Muscle of leg (tissue), 11 donors: Measurements from ENCODE around the gene SLC30A9. TPM values are rescaled to one million over a fixed set of nuclear protein-coding genes. Genes with fewer than 3 reads are reported as not detected.

Experiments
- DNase-seq: peaks from one replicate; pipeline ENCODE4 v3.0.0; 2013
- H3K27ac ChIP-seq: one replicate; pipeline ENCODE4 v1.5.1; 2013; ENCODE audit warnings: mild to moderate bottlenecking, low read length, control low read depth
- H3K27me3 ChIP-seq: one replicate; pipeline ENCODE4 v1.6.1; 2013; ENCODE audit warnings: low read length; ENCODE audit not compliant: control insufficient read depth, insufficient read depth
- H3K36me3 ChIP-seq: one replicate; pipeline ENCODE4 v1.6.1; 2013; ENCODE audit warnings: low read length; ENCODE audit not compliant: control insufficient read depth, insufficient read depth
- H3K4me1 ChIP-seq: one replicate; pipeline ENCODE4 v1.6.1; 2013; ENCODE audit warnings: low read length; ENCODE audit not compliant: control insufficient read depth, insufficient read depth
- H3K4me3 ChIP-seq: one replicate; pipeline ENCODE4 v1.5.1; 2013; ENCODE audit warnings: low read length, control low read depth
- H3K9me3 ChIP-seq: replicated peaks from 2 replicates; pipeline ENCODE4 v1.6.1; 2013; ENCODE audit warnings: low read depth, low read length; ENCODE audit not compliant: control insufficient read depth
- WGBS: methylation state at CpG from one replicate; pipeline ENCODE4 v1.1.5; 2013; ENCODE audit warnings: missing lambda C conversion rate; ENCODE audit not compliant: insufficient coverage; 5-methylcytosine and 5-hydroxymethylcytosine counted together
- polyA plus RNA-seq, 8 donors: library from polyadenylated mRNA; unstranded; fragments of 120-200 nt; gene quantifications; one replicate each; pipeline versions ENCODE4 v1.2.1 to v1.2.3, GENCODE V29; 2013; ENCODE audit warnings: inconsistent platforms in 1 of 8, low replicate concordance in 1 of 8; ENCODE audit not compliant: insufficient read length in 8 of 8, insufficient read depth in 1 of 8
- total RNA-seq: library from RNA; stranded (reverse); fragments of 120-200 nt; gene quantifications from one replicate; pipeline ENCODE4 v1.2.4, GENCODE V29; 2013

The SLC30A9 gene
- total and polyA plus RNA-seq, 9 donors, result 41.8 to 62.0 (median 52.2) TPM

GRCh38 chr4:42067264-42067663, 76.9 kb downstream of the SLC30A9 start:
- H3K4me1 ChIP-seq, result no peaks in the 10 kb centered on the region
- whole genome bisulfite sequencing, result no CpG with 5 or more reads among the region's 2 CpGs
- no peak overlapping the region for H3K4me3 ChIP-seq
- H3K36me3 ChIP-seq, result peaks cover 16% of the 10 kb centered on the region
- no peaks in the 10 kb centered on the region for H3K27me3 ChIP-seq
- DNase-seq, result no peak
- H3K27ac ChIP-seq, result no peak overlapping the region
- H3K9me3 ChIP-seq, result no peaks in the 10 kb centered on the region

GRCh38 chr4:42070463-42070862, 80.1 kb downstream of the SLC30A9 start:
- H3K4me1 ChIP-seq, result no peaks in the 10 kb centered on the region
- WGBS, result no CpG with 5 or more reads among the region's 4 CpGs

GRCh38 chr4:42074294-42074693, 84.0 kb downstream of the SLC30A9 start:
- 100% methylated on average over 1 of the region's 1 CpG for WGBS

More at GRCh38 chr4:42070463-42070862, 80.1 kb downstream of the SLC30A9 start:
- Histone ChIP-seq H3K27me3 (no peaks in the 10 kb centered on the region), H3K4me3 (no peak overlapping the region), H3K9me3 (no peaks in the 10 kb centered on the region), H3K27ac (no peak overlapping the region), H3K36me3 (peaks cover 14% of the 10 kb centered on the region)
- no peak for DNase-seq

GRCh38 chr4:42078184-42078801, 88.0 kb downstream of the SLC30A9 start:
- Histone ChIP-seq H3K36me3 (peaks cover 12% of the 10 kb centered on the region), H3K27me3 (no peaks in the 10 kb centered on the region)

More at GRCh38 chr4:42074294-42074693, 84.0 kb downstream of the SLC30A9 start:
- no peaks in the 10 kb centered on the region for H3K27me3 ChIP-seq
- H3K4me3 ChIP-seq, result no peak overlapping the region
- peaks cover 12% of the 10 kb centered on the region for H3K36me3 ChIP-seq
- no peaks in the 10 kb centered on the region for H3K9me3 ChIP-seq
- H3K4me1 ChIP-seq, result no peaks in the 10 kb centered on the region
- H3K27ac ChIP-seq, result no peak overlapping the region
- DNase-seq, result no peak

GRCh38 chr4:42080306-42080705, 90.0 kb downstream of the SLC30A9 start:
- H3K9me3 ChIP-seq, result no peaks in the 10 kb centered on the region
- H3K27ac ChIP-seq, result no peak overlapping the region
- H3K36me3 ChIP-seq, result peaks cover 9% of the 10 kb centered on the region
- H3K4me1 ChIP-seq, result no peaks in the 10 kb centered on the region
- WGBS, result no CpG with 5 or more reads among the region's 3 CpGs
- DNase-seq, result no peak
- no peaks in the 10 kb centered on the region for H3K27me3 ChIP-seq
- H3K4me3 ChIP-seq, result no peak overlapping the region

More at GRCh38 chr4:42078184-42078801, 88.0 kb downstream of the SLC30A9 start:
- Histone ChIP-seq H3K27ac (no peak overlapping the region), H3K4me3 (no peak overlapping the region), H3K9me3 (no peaks in the 10 kb centered on the region), H3K4me1 (no peaks in the 10 kb centered on the region)
- DNase-seq, result no peak

GRCh38 chr4:42083816-42084215, 93.5 kb downstream of the SLC30A9 start:
- no CpG with 5 or more reads among the region's 1 CpG for WGBS
- H3K36me3 ChIP-seq, result peaks cover 13% of the 10 kb centered on the region
- no peaks in the 10 kb centered on the region for H3K4me1 ChIP-seq
- no peak overlapping the region for H3K27ac ChIP-seq
- H3K27me3 ChIP-seq, result no peaks in the 10 kb centered on the region
- no peak for DNase-seq
- no peaks in the 10 kb centered on the region for H3K9me3 ChIP-seq
- H3K4me3 ChIP-seq, result no peak overlapping the region

GRCh38 chr4:42088386-42088785, 98.1 kb downstream of the SLC30A9 start:
- Histone ChIP-seq H3K4me3 (no peak overlapping the region), H3K27me3 (no peaks in the 10 kb centered on the region), H3K36me3 (peaks cover 5% of the 10 kb centered on the region), H3K27ac (no peak overlapping the region), H3K9me3 (no peaks in the 10 kb centered on the region), H3K4me1 (no peaks in the 10 kb centered on the region)
- peak; percentile 2 for DNase-seq
- WGBS, result 92% methylated on average over 2 of the region's 6 CpGs

GRCh38 chr4:42101446-42101975, 111.2 kb downstream of the SLC30A9 start:
- H3K36me3 ChIP-seq, result no peaks in the 10 kb centered on the region
- H3K27me3 ChIP-seq, result no peaks in the 10 kb centered on the region
- WGBS, result 86% methylated on average over 4 of the region's 8 CpGs
- no peak overlapping the region for H3K27ac ChIP-seq
- H3K4me1 ChIP-seq, result no peaks in the 10 kb centered on the region
- H3K4me3 ChIP-seq, result no peak overlapping the region
- H3K9me3 ChIP-seq, result no peaks in the 10 kb centered on the region
- DNase-seq, result no peak

GRCh38 chr4:42104521-42104920, 114.2 kb downstream of the SLC30A9 start:
- no peak for DNase-seq
- Histone ChIP-seq H3K27ac (no peak overlapping the region), H3K36me3 (no peaks in the 10 kb centered on the region), H3K9me3 (no peaks in the 10 kb centered on the region), H3K27me3 (no peaks in the 10 kb centered on the region), H3K4me1 (no peaks in the 10 kb centered on the region), H3K4me3 (no peak overlapping the region)
- WGBS, result no CpG with 5 or more reads among the region's 2 CpGs

GRCh38 chr4:42112846-42113245, 122.5 kb downstream of the SLC30A9 start:
- Histone ChIP-seq H3K4me1 (no peaks in the 10 kb centered on the region), H3K27me3 (no peaks in the 10 kb centered on the region), H3K9me3 (no peaks in the 10 kb centered on the region), H3K27ac (no peak overlapping the region), H3K4me3 (no peak overlapping the region), H3K36me3 (no peaks in the 10 kb centered on the region)
- WGBS, result 100% methylated on average over 1 of the region's 3 CpGs
- DNase-seq, result no peak
